GM21447 (cell line): ENCODE results near the gene CIC.

Experiments
- ATAC-seq: cut with Tn5 transposase; IDR thresholded peaks from one replicate; pipeline ENCODE4 v1.9.1; 2021; ENCODE audit not compliant: unreplicated experiment

Gene CIC

DNA sequence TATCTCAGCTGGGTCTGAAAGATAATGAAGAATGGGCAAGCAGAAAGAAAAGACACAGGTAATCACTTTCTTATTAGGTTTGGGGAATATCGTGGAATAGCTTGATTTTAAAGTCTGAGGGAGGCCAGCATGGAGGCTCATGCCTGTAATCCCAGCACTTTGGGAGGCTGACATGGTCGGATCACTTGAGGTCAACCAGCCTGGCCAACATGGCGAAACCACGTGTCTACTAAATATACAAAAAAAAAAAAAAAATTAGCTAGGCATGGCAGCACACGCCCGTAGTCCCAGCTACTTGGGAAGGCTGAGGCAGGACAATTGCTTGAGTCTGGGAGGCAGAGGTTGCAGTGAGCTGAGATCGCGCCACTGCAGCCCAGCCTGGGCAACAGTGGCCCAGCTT, 34.8 kb downstream of the CIC start:
- no peak for ATAC-seq

DNA sequence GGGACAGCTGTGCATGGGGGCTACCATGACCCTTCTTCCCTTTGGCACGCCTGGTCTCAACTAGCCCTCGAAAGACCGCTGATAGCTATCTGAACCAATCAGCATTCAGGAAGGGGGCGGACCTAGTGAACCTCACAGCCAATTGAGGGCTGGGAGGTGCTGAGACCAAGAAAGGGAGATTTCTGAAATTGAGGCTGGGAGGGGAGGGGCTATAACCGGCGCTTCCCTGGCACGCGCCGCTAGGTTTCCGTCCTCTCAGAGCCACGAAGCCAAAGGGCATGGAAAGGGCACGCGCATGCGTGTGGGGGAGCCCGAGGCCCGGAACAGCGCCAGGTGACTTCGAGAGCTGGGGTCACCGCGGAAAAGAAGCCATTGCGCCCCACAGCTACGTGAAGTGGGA, 37.6 kb downstream of the CIC start:
- no peak for ATAC-seq

DNA sequence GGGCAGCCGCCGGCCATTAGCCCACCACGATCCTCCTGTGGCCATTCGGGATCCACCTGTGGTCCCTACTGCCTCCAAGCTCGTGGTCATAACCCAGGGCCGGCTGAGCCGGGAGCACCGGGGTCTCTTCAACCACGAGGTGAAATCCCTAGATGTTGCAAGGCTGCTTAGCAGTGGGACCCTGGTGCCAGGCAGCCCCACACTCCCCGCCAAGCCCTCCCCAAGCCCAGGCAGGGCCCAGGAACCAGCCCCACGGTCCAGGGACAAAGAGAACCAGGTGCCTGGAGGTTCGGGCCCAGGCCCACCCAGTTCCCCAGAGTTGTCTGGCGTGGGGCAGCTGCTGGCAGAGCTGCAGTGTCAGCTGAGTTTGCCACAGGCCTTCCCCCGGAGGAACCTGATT, 40.6 kb downstream of the CIC start:
- no peak for ATAC-seq

DNA sequence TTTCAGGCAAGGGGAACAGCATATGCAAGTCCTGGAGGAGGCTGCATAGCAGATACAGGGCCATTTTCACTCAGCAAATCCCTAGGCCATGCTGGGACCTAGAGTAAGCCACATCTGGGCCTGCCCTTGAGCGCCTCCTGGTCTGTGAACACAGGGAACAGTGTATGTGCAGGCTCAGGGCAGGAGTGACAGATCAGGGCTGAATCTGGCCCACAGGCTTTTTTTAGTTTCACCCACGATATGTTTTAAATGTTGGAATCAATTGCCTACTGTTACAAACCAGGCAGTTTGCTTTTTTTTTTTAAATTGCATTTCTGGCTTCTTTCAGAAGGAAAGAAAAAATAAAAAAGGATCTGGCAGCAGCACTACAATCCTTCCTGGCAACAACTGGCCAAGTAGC, 42.6 kb downstream of the CIC start:
- no peak for ATAC-seq

DNA sequence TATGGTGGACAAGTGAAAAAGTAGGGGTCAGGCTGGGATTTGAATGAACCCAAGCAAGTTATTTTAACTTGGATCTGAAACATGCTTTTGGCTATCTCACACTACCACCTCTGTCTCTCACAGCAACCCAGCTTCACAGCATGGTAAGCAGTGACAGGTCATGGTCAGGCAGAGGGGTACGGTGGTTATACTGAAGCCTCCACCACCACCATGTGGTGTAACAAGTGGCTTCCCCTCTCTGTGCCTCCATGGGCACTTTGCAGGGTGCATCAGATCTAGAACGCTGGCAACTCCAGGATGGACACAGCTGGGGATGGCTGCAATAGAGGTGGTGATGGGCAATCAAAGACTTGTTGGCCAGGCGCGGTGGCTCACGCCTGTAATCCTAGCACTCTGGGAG, 43.3 kb downstream of the CIC start:
- ATAC-seq, result no peak

DNA sequence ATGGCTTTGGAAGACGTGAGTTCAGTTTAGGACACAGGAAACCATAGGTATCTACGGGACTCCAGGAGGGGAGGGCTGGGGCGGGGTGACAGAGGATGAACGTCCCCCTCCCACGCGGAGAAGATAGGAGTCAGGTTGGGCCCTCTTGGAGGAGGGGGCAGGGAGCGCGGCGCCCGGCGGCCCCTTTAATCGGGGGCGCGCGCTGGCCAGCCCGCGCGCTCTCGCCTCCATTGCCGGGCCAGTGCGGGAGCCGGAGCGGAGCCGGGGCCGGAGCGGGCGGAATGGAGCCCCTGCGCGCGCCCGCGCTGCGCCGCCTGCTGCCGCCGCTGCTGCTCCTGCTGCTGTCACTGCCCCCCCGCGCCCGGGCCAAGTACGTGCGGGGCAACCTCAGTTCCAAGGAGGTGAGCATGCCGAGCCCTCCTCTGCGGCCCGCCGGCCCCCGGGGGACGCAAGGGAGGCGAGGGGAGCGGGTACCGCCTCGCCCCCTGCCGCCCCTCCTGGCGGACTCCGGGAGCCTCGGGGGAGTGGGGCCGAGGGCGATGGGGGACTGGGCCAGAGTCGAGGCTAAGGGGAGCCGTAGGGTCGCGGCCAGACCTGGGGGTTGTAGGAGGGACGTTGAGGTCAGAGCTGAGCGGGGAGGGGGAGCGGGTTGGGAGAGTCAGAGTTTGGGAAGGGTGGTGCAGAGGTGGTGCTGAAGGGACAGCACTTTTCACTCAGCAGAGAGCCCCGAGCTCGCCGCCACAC, 44.2 kb downstream of the CIC start, which contains the start of gene TMEM145:
TSS of gene TMEM145 (plus strand) at position 214 of the 744 bp plus-strand sequence. CDS start at position 282, 68 bp downstream.
- ATAC-seq, result no peak

DNA sequence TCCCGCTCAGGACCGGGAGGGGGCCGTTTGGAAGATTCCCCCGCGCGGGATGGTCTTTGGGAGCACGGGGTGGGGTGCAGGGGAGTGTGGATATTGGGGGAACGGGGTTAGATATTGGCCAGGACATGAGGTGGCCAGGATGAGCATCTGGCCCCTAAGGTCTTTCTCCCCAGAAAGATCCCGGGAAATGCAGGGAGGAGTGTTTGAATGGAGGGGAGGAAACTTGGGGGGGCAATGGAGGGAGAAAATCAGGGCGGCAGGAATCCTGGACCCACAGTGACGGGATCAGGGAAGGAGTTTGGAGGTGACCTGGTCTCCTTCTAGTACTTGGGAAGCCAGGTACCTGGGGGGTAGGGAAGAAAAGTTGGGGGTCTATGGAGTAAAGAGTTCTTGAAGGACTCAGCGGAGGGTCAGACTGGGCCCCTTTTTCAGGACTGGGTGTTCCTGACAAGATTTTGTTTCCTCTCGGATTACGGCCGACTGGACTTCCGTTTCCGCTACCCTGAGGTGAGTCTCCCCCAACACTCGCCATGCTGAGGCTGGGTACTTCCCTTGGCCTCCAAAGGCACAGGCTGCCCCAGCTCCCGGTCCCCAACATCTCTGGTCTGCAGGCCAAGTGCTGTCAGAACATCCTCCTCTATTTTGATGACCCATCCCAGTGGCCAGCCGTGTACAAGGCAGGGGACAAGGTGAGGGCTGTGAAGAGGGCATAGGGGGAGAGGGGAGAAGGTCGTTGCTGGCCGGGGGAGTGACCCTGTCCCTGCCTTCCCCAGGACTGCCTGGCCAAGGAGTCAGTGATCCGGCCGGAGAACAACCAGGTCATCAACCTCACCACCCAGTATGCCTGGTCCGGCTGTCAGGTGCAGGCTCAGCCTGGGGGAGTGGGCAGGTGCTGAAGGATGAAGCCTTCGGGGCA, 45.0 kb downstream of the CIC start:
- ATAC-seq, result no peak

DNA sequence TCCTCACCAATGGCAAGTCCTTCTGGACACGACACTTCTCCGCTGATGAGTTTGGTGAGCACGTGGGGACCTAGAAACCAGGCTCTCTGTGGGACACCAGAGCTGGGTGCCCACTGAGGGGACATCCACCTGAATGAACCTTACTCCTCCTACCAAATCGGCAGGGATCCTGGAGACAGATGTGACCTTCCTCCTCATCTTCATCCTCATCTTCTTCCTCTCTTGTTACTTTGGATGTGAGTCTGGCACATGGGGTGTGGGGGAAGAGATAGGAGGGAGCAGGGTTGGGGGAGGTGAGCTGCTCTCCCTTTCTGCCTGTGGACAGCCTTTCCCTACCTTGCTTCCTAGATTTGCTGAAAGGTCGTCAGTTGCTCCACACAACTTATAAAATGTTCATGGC, 46.0 kb downstream of the CIC start:
- no peak for ATAC-seq

DNA sequence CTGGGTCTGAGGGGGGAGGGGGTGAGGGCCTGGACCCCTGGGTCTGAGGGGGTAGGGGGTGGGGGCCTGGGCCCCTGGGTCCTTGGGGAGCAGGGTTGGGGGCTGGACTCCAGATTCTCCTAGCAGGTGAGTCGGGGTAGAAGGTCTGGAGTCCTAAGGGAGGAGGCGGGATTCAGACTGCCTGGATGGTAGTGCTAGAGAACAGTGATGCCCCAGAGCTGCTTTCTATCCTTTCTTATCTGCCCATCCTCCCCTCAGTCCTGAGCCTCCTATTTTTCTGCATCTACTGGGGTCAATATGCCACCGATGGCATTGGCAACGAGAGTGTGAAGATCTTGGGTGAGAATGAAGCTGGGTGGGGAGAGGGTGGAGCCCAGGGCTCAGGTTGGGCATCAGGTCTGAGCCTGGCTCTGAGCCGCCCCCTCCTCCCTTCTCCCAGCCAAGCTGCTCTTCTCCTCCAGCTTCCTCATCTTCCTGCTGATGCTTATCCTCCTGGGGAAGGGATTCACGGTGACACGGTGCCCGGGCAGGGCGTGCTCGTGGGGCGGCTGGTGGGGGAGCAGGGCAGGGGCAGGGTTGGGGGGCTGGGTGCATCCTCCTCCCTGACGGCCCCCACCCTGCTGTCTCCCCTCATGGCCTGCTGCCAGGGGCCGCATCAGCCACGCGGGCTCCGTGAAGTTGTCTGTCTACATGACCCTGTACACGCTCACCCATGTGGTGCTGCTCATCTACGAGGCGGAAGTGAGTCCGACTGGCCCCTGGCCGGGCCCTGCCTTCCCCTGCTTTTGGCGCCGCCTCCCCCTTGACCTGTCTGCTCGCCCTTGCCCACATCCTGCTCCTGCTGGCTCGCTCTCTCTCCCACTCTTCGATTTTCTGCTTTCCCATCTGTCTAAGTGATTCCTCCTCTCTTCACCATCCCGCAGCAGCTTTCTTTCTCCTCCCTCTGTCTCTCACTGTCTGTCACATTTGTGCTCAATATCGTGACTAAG, 47.5 kb downstream of the CIC start:
- ATAC-seq, result no peak

DNA sequence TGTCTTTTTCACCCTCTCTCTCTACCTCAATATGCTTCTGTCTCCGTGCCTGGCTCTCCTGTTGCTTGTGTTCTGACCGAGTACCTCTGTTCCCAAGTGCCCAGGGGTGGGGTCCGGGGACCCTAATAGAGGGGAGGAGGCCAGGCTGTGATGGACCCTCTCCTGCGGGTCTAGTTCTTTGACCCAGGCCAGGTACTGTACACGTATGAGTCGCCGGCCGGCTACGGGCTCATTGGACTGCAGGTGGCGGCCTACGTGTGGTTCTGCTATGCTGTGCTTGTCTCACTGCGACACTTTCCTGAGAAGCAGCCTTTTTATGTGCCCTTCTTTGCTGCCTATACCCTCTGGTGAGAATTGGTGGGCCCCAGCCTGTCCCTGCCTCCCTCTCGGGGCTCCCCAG, 48.5 kb downstream of the CIC start:
- ATAC-seq, result no peak

DNA sequence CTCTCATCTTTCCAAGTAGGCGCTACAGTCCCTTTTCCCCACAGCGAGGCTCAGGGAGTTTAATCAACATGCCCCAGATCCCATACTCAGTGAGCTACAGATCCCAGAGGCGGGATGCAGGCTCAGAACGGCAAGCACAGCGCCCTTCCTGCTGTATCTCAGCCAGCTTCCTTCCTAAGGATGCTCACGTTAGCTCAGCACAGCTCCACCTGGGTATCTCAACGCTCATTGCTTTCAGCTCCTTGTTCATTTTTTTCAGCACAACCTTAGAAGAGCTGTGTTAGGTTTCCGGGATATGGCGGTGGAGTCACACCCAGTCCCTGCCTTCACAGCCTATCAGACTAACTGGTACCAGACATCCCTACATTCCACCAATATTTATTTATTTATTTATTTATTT, 53.3 kb downstream of the CIC start:
- no peak for ATAC-seq

DNA sequence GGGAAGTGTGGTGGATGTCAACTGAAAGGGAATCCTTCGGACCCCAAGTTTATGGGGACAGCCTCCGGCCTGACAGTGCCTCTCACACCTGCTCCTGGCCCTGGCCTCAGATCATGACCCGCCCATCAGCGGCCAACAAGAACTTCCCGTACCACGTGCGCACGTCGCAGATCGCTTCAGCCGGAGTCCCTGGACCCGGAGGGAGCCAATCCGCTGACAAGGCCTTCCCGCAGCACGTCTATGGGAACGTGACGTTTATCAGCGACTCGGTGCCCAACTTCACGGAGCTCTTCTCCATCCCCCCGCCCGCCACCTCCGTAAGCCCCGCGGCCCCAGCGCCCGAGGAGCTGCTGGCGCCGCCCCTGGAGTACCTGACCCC, 54.4 kb downstream of the CIC start:
- no peak for ATAC-seq

DNA sequence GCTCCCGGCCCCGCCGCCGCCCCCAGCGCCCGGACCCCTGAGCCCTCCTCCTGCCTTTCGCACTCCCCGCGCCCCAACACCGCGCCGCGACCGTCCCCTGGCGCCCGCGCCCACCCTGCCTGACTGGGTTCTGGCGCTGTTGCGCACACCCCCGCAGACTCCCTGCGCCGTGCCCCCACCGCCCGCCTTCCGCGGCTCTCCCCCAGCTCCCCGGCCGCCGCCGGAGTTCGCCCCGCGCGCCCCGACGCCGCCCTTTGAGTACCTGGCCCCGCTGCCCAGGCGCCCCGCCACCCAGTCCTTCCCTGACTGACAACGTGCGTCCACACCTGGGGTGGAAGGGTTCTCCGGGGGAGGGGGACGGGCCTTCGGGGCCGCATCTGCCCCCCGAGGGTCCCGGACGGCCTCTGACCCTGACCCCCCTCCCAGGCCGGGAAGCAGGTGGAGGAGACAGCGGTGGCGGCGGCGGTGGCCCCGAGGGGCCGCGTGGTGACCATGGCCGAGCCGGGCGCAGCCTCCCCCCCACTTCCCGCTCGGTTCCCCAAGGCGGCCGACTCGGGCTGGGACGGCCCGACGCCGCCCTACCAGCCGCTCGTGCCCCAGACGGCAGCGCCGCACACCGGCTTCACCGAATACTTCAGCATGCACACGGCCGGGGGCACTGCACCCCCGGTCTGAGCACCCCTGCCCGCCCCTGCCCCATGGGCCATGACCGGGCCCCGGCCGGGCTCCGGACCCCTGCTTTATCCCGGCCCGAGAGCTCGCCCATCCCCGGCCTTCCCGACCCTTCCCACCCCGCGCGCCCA, 55.0 kb downstream of the CIC start:
- ATAC-seq, result no peak

DNA sequence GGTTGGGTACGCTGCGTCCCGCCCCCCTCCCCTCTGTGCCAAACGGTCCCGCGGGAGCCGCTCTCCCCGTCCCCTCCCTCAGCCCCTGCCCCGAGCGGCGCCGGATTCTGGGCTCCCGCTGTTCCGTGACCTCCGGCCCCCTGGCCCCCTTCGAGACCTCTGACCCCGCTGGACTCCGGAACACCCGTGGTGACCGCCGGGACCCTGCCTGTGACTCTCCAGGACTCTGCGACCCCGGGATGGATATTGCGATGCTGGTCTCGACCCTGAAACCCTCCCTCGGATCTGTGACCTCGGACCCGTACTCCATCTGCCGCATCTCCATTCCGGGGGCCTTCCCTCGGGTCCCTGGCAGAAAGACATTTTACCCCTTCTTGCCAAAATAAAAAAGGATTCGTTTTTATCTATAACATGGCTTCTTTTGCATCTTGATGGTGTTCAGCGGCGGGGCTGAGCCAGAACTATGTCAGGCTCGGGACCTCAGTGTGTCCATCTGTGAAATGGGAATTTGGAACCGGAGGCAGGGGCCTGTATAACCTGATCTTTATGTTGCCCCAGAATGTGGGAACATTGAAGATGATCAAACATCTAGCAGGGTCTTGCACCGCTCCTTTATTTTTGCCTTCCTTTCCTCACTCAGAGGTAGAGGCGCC, 55.7 kb downstream of the CIC start:
- ATAC-seq, result no peak

DNA sequence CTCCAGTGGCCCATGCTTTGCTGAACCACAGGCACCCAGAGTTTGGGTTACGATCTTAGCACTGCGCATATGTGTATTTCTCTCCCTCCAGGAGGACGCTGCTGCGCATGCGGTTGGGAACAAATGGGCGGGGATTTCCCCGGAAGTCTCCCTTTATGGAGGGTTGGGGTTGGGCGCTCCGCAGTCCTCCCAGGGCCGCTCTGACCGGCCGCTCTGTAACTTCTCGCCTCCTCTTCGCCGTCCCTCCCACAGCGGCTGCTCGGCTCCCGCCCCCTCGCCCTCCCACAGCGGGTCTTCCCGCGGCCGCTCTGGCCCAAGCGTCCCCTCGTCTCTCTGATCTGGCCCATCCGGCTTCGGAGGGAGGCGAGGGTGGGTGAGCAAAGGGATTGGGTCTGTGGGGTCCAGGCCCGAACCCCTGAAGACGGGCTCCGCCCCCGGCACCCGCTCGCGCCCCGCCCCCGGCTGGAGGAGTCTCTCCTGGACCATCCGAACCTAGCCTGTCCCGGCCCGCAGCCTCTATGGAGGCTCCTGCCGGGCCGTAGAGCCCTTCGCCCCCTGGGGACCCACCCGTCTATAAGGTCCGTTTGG, 56.4 kb downstream of the CIC start, which contains the start of gene MEGF8:
TSS of gene MEGF8 (plus strand) at position 328 of the 588 bp plus-strand sequence. CDS start 609 bp downstream, outside the sequence.
- ATAC-seq, result peak; percentile 80

DNA sequence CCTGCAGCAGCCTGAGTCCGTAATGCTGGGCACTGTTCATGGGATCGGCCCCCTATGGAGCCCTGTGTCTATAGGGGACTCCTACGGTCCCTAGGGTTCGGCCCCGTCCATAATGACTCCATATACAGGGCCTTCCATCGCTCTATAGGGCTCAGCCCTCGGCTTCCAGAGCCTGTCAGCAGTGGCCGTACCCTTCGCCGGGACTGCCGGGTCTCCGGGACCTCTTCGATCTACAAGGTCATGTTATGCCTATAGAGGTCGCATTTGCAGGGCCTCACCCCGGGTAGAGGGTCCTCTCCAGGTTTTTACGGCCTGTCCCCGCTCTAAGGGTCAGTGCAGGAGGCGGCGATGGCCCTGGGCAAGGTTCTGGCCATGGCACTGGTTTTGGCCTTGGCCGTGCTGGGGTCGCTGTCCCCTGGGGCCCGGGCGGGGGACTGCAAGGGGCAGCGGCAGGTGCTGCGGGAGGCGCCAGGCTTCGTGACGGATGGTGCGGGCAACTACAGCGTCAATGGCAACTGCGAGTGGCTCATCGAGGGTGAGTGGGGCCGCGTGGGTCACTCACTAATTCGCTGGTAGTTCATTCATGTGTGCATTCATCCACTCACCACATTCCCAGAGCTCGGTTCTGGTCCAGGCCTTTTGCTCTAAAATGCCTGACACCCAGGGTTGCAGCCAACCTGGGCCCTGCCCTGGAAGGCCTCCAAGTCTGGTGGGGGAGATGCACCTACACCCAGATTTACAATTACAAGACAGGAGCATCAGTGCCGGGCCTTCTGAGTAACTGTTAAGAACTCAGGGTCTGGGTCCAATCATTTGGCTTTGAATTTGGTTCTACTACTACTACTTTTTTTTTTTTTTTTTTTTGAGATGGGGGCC, 57.1 kb downstream of the CIC start:
- ATAC-seq, result peak; percentile 3

DNA sequence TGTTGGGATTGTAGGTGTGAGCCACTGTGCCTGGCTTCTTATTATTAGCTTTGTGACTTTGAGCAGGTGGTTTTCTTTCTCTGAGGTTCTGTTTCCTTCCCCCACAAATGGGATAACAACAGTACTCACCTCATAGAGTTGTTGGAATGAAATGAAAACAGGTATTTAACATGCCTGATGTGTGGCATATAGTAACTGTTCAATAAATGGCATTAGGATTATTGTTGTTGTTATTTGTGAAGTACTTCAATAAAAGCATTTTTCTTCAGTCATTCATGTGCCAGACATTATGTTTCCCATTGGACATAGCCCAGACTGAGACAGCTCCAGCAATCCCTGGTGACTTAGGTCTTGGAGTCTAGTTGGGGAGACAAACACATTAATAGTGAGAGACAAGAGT, 57.9 kb downstream of the CIC start:
- no peak for ATAC-seq

DNA sequence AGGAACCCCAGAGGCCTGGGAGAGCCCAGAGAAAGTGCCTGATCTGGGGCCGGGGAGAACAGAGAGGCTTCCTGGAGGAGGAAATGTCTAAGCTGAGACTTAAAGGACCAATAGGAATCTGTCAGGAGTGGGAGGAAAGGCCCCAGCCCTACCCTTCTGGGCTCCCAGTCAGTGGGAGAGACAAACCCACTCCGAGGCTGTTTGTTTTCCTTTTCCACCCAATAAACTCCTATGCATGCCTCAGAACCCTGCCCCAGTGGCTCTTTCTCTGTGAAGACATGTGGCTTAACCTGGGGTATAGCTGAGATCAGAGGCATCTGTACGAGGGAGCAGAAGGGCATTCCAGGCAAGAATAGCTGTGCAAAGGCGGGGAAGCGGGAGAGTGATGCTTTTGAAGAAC, 58.3 kb downstream of the CIC start:
- ATAC-seq, result no peak
